ENCODE data around the gene SLC35F1. TPM values are rescaled to one million over a fixed set of nuclear protein-coding genes. Genes with fewer than 3 reads are reported as not detected.

The SLC35F1 gene
- total RNA-seq, 1 donor from 2014 or later = not detected

- Mint-ChIP-seq H3K9me3 (peaks cover 11% of the 10 kb centered on the region), H3K27me3 (peaks cover 4% of the 10 kb centered on the region), H3K36me3 (ENCODE audit: low read depth) (no peaks in the 10 kb centered on the region), H3K4me3 (no peak overlapping the region), H3K4me1 (no peaks in the 10 kb centered on the region), H3K27ac (no peak overlapping the region)
- TF ChIP-seq CTCF (IDR thresholded peaks at IDR 0.05) = no peak
- intact Hi-C loops (cut with micrococcal nuclease) = no loop called here
- no peak for DNase-seq
- no peak for ATAC-seq (ENCODE audit: low read depth)
- ChIA-PET CTCF (no interaction called here), POLR2A (no interaction called here)
These were observed 17.6 kb downstream of the SLC35F1 start for GRCh38 chr6:117924690-117925089.

DNA sequence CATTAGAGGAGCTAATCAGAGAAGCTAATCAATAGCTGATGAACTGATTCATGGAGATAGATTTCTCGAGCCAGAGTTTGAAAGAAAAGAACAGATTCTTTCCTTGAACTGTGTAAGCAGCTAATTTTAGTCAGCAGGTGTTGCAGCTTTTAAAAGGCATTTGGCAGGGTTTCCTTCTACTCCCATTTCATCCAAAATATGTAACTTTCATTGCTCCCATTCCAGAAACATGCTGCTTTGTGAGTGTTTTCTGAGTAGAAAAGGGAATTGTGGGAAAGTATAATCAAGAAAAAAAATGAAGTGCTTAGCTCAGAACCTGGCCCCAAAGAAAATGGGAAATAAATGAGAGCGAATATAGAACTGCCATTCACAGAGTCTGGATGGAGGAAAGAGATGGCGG is 20.8 kb downstream of the SLC35F1 start:
- H3K4me1 Mint-ChIP-seq = no peaks in the 10 kb centered on the region

GRCh38 chr6:117928833-117929232 is 21.8 kb downstream of the SLC35F1 start:
- CTCF ChIA-PET = no interaction called here
- TF ChIP-seq CTCF (IDR thresholded peaks at IDR 0.05) = no peak
- H3K27me3 Mint-ChIP-seq = peaks cover 4% of the 10 kb centered on the region
- no peak overlapping the region for H3K27ac Mint-ChIP-seq
- intact Hi-C loops (cut with micrococcal nuclease) = no loop called here
- H3K36me3 Mint-ChIP-seq (ENCODE audit: low read depth) = no peaks in the 10 kb centered on the region
- H3K4me3 Mint-ChIP-seq = no peak overlapping the region
- H3K9me3 Mint-ChIP-seq = peaks cover 16% of the 10 kb centered on the region
- ATAC-seq (ENCODE audit: low read depth) (no peak), DNase-seq (no peak)
- no peaks in the 10 kb centered on the region for H3K4me1 Mint-ChIP-seq
- POLR2A ChIA-PET = no interaction called here

More for the DNA sequence above, 20.8 kb downstream of the SLC35F1 start:
- intact Hi-C loops (cut with micrococcal nuclease) = no loop called here
- no peaks in the 10 kb centered on the region for H3K36me3 Mint-ChIP-seq (ENCODE audit: low read depth)
- POLR2A ChIA-PET = no interaction called here
- H3K27ac Mint-ChIP-seq = no peak overlapping the region
- no peak for DNase-seq
- H3K9me3 Mint-ChIP-seq = peaks cover 16% of the 10 kb centered on the region
- CTCF ChIA-PET = no interaction called here
- peaks cover 4% of the 10 kb centered on the region for H3K27me3 Mint-ChIP-seq
- H3K4me3 Mint-ChIP-seq = no peak overlapping the region
- no peak for TF ChIP-seq CTCF (IDR thresholded peaks at IDR 0.05)
- no peak for ATAC-seq (ENCODE audit: low read depth)

DNA sequence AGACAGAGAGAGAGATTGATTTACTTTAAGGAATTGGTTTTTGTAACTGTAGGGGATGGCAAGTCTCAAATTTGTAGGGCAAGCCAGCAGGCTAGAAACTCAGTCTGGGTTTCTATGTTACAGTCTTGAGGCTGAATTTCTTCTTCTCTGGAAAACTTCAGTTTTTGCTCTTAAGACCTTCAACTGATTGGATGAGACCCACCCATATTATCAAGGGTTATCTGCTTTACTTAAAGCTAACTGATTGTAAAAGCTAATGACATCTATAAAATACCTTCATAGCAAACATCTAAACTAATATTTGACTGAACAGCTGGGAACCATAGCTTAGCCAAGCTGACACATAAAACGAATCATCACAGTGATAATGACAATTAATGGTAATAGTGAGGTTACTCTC is 22.4 kb downstream of the SLC35F1 start:
- peaks cover 4% of the 10 kb centered on the region for H3K27me3 Mint-ChIP-seq
- no peak for TF ChIP-seq CTCF (IDR thresholded peaks at IDR 0.05)
- H3K4me3 Mint-ChIP-seq = no peak overlapping the region
- ChIA-PET CTCF (no interaction called here), POLR2A (no interaction called here)
- H3K9me3 Mint-ChIP-seq = peaks cover 16% of the 10 kb centered on the region
- no peak overlapping the region for H3K27ac Mint-ChIP-seq
- intact Hi-C loops (cut with micrococcal nuclease) = no loop called here
- ATAC-seq (ENCODE audit: low read depth) (no peak), DNase-seq (no peak)
- H3K4me1 Mint-ChIP-seq = no peaks in the 10 kb centered on the region
- H3K36me3 Mint-ChIP-seq (ENCODE audit: low read depth) = no peaks in the 10 kb centered on the region

- POLR2A ChIA-PET = no interaction called here
- H3K4me3 Mint-ChIP-seq = no peak overlapping the region
- CTCF ChIA-PET = no interaction called here
- TF ChIP-seq CTCF (IDR thresholded peaks at IDR 0.05) = no peak
- H3K36me3 Mint-ChIP-seq (ENCODE audit: low read depth) = no peaks in the 10 kb centered on the region
- DNase-seq (no peak), ATAC-seq (ENCODE audit: low read depth) (no peak)
- H3K27me3 Mint-ChIP-seq = peaks cover 4% of the 10 kb centered on the region
- intact Hi-C loops (cut with micrococcal nuclease) = no loop called here
- H3K9me3 Mint-ChIP-seq = peaks cover 16% of the 10 kb centered on the region
- no peaks in the 10 kb centered on the region for H3K4me1 Mint-ChIP-seq
- no peak overlapping the region for H3K27ac Mint-ChIP-seq
These were observed 23.6 kb downstream of the SLC35F1 start for GRCh38 chr6:117930645-117931044.

Data from activated B cell treated with CpG ODN at 0.5 μM for 24 hours (primary cell).